GM12891 (cell line): ENCODE measurements around the gene ZNF598.

ENCODE experiments used
- POLR2A ChIP-seq: IDR thresholded peaks from 2 replicates; pipeline ENCODE4 v1.6.1; 2011; ENCODE audit warnings: low read depth, low read length, control low read depth
- POLR2AphosphoS5 ChIP-seq: IDR thresholded peaks from 2 replicates; pipeline ENCODE4 v1.6.1; 2011; ENCODE audit warnings: low read depth, low read length, control low read depth

GRCh38 chr16:2039274-2040031 lies 29.8 kb upstream of the ZNF598 start:
- TF ChIP-seq POLR2AphosphoS5, result no peak
- TF ChIP-seq POLR2A, result no peak
